M059J (cell line): ENCODE results near the gene MTARC1. TPM values are rescaled to one million over a fixed set of nuclear protein-coding genes. Genes with fewer than 3 reads are reported as not detected.

Experiments used
- DNase-seq: peaks from one replicate; pipeline ENCODE4 v3.0.0-alpha.2; 2012; ENCODE audit warnings: low read depth
- total RNA-seq: library from RNA; depleted of rRNA; stranded (reverse); fragments of >200 nt; shearing (Covaris generic); gene quantifications from 2 replicates; pipeline ENCODE4 v1.2.3, GENCODE V29; 2014; rRNA removed

MTARC1 gene
- total RNA-seq, 1 experiment from 2014 or later, result 1.7 TPM

GRCh38 chr1:220833436-220833835 is 46.7 kb downstream of the MTARC1 start:
- DNase-seq, result no peak

- no peak for DNase-seq
Observed at GRCh38 chr1:220834155-220834870, 47.6 kb downstream of the MTARC1 start.

Other genes with a start within 250 kb of the MTARC1 start
- 0.02 and 0.54 TPM in 2 replicates for gene C1orf115, start 96.5 kb upstream of the MTARC1 start, total RNA-seq
- 1.1 TPM in 1 of 2 replicates, not detected in the other for gene MTARC2, start 38.6 kb upstream of the MTARC1 start, total RNA-seq
- gene HLX, start 92.5 kb downstream of the MTARC1 start, total RNA-seq, result 7.2 and 14.4 TPM in 2 replicates